Activated CD8-positive, alpha-beta T cell treated with anti-CD3 and anti-CD28 coated beads for 36 hours (primary cell): ENCODE measurements around the gene ARHGAP20. TPM values are rescaled to one million over a fixed set of nuclear protein-coding genes. Genes with fewer than 3 reads are reported as not detected.

Source experiments
- ATAC-seq: fragments of 200-7000 bp; cut with Tn5 transposase; one replicate; pipeline ENCODE4 v1.10.0; 2021; ENCODE audit warnings: mild to moderate bottlenecking, moderate library complexity
- CTCF ChIA-PET: fragments of 350-600 bp; sonication (Branson Sonifier 250); formaldehyde crosslinking; loops from one replicate; lab custom pipeline; 2021; ENCODE audit warnings: antibody characterized with exemption; lab: Charles Lee
- POLR2A ChIA-PET: fragments of 350-600 bp; sonication (Branson Sonifier 250); formaldehyde crosslinking; loops from one replicate; lab custom pipeline; 2021; ENCODE audit warnings: antibody characterized with exemption; lab: Charles Lee
- DNase-seq: peaks from one replicate; pipeline ENCODE4 v3.0.0-alpha.2; 2020
- H3K27ac Mint-ChIP-seq: one replicate; pipeline ENCODE4 v1.8.0; 2021; ENCODE audit warnings: mild to moderate bottlenecking, mixed read lengths
- H3K27me3 Mint-ChIP-seq: one replicate; pipeline ENCODE4 v1.8.0; 2021; ENCODE audit warnings: mixed read lengths
- H3K36me3 Mint-ChIP-seq: one replicate; pipeline ENCODE4 v1.8.0; 2021; ENCODE audit warnings: low read depth, mixed read lengths
- H3K4me1 Mint-ChIP-seq: one replicate; pipeline ENCODE4 v1.8.0; 2021; ENCODE audit warnings: low read depth, mixed read lengths
- H3K4me3 Mint-ChIP-seq: one replicate; pipeline ENCODE4 v1.8.0; 2021; ENCODE audit warnings: mild to moderate bottlenecking, moderate library complexity, mixed read lengths
- H3K9me3 Mint-ChIP-seq: one replicate; pipeline ENCODE4 v1.8.0; 2021; ENCODE audit warnings: mixed read lengths
- intact Hi-C: fragments of 100-400 bp; cut with micrococcal nuclease; formaldehyde crosslinking; loops from one replicate; pipeline ENCODE4 v1.10.0; 2022
- total RNA-seq, 2 experiments: library from RNA; stranded (reverse); gene quantifications; one replicate each; pipeline ENCODE4 v1.2.3, GENCODE V29; 2021
- TF ChIP-seq, protein P1 (sequence below): fragments of 200-600 bp; IDR thresholded peaks from one replicate; pipeline ENCODE4 v1.8.0; 2022; ENCODE audit warnings: antibody characterized with exemption, mild to moderate bottlenecking

The ARHGAP20 gene
- total RNA-seq, 2 experiments from 2014 or later: 0.25 to 0.45 TPM

- H3K36me3 Mint-ChIP-seq: no peaks in the 10 kb centered on the region
- H3K4me1 Mint-ChIP-seq: no peaks in the 10 kb centered on the region
- DNase-seq: no peak
- no peaks in the 10 kb centered on the region for H3K9me3 Mint-ChIP-seq
- TF ChIP-seq, protein P1, sequence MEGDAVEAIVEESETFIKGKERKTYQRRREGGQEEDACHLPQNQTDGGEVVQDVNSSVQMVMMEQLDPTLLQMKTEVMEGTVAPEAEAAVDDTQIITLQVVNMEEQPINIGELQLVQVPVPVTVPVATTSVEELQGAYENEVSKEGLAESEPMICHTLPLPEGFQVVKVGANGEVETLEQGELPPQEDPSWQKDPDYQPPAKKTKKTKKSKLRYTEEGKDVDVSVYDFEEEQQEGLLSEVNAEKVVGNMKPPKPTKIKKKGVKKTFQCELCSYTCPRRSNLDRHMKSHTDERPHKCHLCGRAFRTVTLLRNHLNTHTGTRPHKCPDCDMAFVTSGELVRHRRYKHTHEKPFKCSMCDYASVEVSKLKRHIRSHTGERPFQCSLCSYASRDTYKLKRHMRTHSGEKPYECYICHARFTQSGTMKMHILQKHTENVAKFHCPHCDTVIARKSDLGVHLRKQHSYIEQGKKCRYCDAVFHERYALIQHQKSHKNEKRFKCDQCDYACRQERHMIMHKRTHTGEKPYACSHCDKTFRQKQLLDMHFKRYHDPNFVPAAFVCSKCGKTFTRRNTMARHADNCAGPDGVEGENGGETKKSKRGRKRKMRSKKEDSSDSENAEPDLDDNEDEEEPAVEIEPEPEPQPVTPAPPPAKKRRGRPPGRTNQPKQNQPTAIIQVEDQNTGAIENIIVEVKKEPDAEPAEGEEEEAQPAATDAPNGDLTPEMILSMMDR: no peak
- no peak for ATAC-seq
- no peaks in the 10 kb centered on the region for H3K27me3 Mint-ChIP-seq
- intact Hi-C loops: no loop called here
- ChIA-PET CTCF (no interaction called here), POLR2A (no interaction called here)
- no peak overlapping the region for H3K4me3 Mint-ChIP-seq
- no peak overlapping the region for H3K27ac Mint-ChIP-seq
These were observed 129.4 kb downstream of the ARHGAP20 start for GRCh38 chr11:110582728-110583432.

DNA sequence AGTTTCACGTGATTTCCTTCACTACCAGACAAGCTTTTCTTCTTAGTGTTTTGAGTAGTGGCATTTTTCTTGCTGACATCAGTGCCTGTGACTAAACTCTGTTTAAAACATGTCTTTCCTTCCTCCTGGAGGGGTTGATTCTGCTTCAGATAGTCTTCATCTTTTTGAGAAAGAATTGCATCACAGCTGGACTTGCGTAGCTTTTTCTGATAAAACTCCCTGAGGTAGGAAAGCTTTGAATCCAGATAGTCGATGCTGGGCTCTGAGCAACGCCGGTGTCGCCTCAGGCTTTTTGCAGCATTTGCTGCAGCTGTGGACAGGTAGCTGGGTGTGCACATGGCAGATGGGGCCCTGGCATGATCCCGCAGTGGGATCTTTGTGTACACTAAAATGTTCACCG lies 131.7 kb downstream of the ARHGAP20 start:
- H3K36me3 Mint-ChIP-seq: no peaks in the 10 kb centered on the region
- intact Hi-C loops: no loop called here
- DNase-seq: no peak
- H3K27me3 Mint-ChIP-seq: no peaks in the 10 kb centered on the region
- no peak for ATAC-seq
- ChIA-PET CTCF (no interaction called here), POLR2A (interaction anchor here (0.9 kb wide), 1 partner anchor 15 kb away, joined by 3 read pairs; no protein-coding TSS in a partner anchor)
- no peaks in the 10 kb centered on the region for H3K9me3 Mint-ChIP-seq
- H3K4me3 Mint-ChIP-seq: no peak overlapping the region
- no peaks in the 10 kb centered on the region for H3K4me1 Mint-ChIP-seq
- TF ChIP-seq, protein P1: no peak
- no peak overlapping the region for H3K27ac Mint-ChIP-seq

- CTCF ChIA-PET: no interaction called here
- ATAC-seq: no peak
- DNase-seq: no peak
- no peak overlapping the region for H3K4me3 Mint-ChIP-seq
- peaks cover 11% of the 10 kb centered on the region for H3K27me3 Mint-ChIP-seq
- H3K4me1 Mint-ChIP-seq: no peaks in the 10 kb centered on the region
- intact Hi-C loops: no loop called here
- TF ChIP-seq, protein P1: no peak
- H3K27ac Mint-ChIP-seq: no peak overlapping the region
- no peaks in the 10 kb centered on the region for H3K36me3 Mint-ChIP-seq
- H3K9me3 Mint-ChIP-seq: no peaks in the 10 kb centered on the region
- POLR2A ChIA-PET: interaction anchor here (0.5 kb wide), 1 partner anchor 698 kb away, joined by 3 read pairs; no protein-coding TSS in a partner anchor
These were observed 138.8 kb downstream of the ARHGAP20 start for GRCh38 chr11:110573411-110573810.

GRCh38 chr11:110571081-110571720 lies 141.0 kb downstream of the ARHGAP20 start:
- H3K9me3 Mint-ChIP-seq: no peaks in the 10 kb centered on the region
- POLR2A ChIA-PET: no interaction called here
- intact Hi-C loops: no loop called here
- no peak for DNase-seq
- ATAC-seq: no peak
- H3K27me3 Mint-ChIP-seq: peaks cover 11% of the 10 kb centered on the region
- TF ChIP-seq, protein P1: no peak
- CTCF ChIA-PET: no interaction called here
- no peaks in the 10 kb centered on the region for H3K4me1 Mint-ChIP-seq
- H3K27ac Mint-ChIP-seq: no peak overlapping the region
- H3K4me3 Mint-ChIP-seq: no peak overlapping the region
- no peaks in the 10 kb centered on the region for H3K36me3 Mint-ChIP-seq

GRCh38 chr11:110566577-110566976 lies 145.7 kb downstream of the ARHGAP20 start:
- POLR2A ChIA-PET: no interaction called here
- TF ChIP-seq, protein P1: no peak

More at GRCh38 chr11:110566577-110566976, 145.7 kb downstream of the ARHGAP20 start:
- no peak for DNase-seq
- Mint-ChIP-seq H3K27me3 (peaks cover 1% of the 10 kb centered on the region), H3K4me3 (no peak overlapping the region), H3K9me3 (no peaks in the 10 kb centered on the region), H3K27ac (no peak overlapping the region), H3K36me3 (no peaks in the 10 kb centered on the region), H3K4me1 (no peaks in the 10 kb centered on the region)
- CTCF ChIA-PET: no interaction called here
- intact Hi-C loops: no loop called here
- no peak for ATAC-seq
